NCI-H345 treated with DMSO at 0.1 percent for 48 hours (cell line): ENCODE measurements around the gene PGF.

Experiments
- DNase-seq: peaks from one replicate; lab custom pipeline; 2025; ENCODE audit not compliant: unreplicated experiment; lab: John Stamatoyannopoulos, UW

Gene PGF

DNA sequence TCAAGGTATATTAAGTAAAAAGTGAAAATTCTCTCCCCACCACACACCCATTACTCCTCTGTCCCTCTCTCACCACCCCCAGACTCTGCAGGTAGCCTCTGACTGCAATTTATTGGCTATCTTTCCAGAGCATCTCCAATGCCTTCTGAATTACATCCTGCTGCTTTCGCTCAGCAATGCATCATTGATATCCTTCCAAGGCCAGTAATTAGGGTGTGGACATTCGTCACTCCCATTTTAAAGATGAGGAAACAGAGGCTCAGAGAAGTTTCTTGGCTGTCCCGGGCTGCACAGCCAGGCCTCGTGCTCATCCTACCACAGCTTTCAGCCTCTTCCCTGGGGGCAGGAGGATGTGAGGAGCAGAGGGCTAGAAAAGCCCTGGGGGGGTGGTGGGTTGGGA, 23.6 kb upstream of the PGF start:
- no peak for DNase-seq

DNA sequence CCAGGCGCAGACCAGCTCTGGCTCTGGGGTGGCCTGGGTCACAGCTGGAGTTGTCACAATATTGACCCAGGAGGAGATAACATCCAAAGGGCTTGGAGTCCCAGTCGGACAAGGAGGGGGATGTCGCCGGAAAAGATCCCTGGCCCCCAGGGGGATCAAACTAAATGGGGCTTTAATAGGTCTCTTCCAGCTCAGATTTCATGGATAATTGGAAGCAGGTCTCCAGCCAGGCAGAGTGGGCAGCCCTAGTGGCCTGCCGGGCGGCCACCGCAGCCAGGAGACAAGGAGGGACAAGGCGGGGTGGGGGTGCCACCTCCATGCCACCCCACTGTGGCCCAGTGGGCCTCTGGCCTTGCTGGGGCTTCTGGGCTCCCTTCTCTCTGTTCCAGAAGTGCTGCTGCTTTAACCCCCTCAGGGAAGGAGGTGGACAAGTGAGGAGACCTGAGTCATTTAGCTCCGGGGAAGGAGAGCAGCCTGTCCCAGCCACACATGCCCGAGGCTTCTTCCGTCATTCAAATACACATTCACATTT, 23.1 kb upstream of the PGF start:
- no peak for DNase-seq

DNA sequence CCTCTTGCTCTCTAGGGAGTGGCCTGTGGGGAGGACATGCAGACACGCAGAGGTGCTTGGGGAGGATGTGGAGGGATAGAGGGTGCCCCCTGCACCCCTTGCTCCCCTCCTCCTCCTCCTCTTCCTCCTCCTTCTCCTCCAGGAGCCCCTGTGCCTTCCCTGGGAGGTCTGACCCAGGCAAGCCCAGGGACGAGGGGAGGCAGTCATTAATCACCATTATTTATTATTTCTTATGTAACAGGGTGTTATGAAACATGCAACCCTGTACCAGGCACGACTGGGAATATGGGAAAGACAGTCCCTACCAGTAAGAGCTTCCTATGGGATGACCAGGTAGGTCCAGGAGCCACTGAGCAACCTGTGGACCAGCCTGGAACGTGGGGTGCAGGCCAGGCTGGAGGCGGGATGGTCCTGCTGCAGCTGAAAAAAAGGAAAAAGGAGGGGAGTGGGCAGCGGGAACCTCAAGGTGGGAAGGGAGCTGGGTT, 22.5 kb upstream of the PGF start:
- DNase-seq = no peak

DNA sequence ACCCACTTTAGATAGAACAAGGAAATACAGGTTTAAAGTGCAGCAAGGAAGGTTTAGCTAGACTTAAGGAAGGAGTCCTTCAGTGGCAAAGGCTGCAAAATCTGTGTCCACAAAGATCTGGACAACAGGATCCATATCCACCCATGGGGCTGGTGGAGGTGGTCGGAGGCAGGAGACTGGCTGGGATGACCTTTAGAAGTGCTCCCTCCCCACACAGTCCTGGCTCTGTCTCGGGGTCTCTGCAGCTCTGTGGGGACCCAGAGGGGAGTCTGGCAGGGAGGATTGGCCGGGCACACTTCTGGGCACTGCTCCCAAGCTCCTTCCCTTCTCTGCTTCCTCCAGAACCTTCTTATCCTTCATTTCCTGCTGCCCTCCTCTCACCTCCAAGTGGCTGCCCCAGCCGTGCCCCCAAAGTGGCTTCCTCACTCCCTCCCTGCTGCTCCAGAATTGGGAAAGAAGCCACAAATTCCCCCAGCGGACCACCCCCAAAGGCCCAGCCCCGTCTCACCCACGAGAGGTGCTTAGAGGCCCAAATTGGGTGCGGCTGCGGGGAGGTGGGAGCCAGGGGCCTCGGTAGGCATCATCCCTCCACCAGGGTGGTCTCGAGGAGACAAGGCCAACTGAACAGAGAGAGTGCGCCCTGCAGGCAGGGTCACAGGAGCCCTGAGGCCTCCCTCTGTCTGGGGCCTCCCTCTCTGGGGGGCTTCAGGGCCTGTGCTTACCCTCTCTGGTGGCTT, 21.9 kb upstream of the PGF start:
- DNase-seq = no peak

DNA sequence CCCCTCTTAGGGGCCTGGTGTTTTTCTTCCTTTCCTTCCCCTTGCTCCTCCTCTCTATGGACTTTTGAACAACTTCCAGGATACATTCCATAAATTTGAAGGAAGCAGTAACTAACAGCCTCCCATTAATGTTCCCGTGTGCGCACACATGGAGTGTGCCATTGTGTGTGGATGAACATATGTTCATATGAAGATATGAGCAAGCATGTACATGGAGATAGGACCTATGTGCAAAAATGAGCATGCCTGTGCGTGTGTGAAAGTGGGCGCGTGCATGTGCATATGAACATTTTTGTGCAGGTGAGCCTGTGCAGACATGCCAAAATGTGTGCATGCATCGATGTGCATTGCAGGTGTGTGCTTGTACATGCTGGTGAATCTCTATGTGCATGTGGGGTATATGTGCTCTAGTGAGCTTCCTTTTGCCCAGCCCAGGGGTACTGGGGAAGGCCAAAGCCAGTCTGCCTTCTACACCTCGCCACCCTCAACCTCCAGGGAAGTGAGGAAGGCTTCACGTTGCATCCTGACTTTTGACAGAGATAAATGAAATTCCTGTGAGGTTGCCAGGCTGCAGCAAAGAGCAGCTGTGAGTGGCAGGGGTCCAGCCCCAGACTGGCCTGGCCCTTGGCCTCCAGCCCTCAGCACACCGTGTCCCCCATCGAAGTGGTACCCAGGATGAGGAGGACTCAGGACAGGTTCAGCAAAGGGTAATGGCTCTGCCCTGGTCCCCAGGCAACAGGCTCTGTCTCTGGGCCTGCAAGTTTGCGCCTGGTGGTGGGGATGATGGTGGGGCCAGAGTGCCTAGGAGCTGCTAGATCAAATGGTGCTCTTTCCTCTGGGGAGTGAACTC, 21.1 kb upstream of the PGF start:
- DNase-seq = no peak

DNA sequence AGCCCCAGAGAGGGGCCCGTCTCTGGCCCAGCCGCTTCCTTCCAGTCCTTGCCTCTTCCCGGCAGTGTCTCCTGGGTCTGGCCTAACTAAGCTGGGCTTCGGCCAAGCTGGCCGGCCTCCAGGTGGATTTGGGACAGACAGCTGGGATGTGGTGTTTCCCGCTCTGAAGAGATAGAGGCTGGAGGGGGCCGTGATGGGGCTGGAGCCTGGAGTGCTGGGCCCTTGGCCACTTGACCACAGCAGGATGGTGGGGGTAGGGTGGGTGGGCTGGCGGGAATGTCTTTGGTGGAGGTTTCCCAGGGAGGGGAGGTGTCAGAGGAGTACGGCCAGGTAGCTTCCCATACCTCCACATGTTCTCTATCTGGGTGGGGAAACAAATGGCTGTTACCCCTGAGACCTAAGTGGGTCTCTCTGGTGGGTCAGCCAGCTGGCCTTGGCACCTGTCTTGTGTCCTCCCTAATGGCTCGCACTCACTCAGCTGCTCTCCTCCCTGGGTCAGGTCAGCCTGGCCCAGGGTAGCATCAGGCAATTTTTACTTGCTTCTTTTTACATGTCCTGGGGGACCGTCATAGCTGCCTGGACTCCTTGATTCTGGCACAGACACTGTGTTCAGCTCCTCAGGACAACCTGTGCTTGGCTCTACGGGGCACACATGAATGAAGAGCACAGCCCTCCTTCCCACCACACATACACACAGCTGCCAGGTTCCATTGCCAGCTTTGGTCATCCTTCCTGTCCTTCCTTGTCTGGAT, 19.8 kb upstream of the PGF start:
- DNase-seq = no peak

DNA sequence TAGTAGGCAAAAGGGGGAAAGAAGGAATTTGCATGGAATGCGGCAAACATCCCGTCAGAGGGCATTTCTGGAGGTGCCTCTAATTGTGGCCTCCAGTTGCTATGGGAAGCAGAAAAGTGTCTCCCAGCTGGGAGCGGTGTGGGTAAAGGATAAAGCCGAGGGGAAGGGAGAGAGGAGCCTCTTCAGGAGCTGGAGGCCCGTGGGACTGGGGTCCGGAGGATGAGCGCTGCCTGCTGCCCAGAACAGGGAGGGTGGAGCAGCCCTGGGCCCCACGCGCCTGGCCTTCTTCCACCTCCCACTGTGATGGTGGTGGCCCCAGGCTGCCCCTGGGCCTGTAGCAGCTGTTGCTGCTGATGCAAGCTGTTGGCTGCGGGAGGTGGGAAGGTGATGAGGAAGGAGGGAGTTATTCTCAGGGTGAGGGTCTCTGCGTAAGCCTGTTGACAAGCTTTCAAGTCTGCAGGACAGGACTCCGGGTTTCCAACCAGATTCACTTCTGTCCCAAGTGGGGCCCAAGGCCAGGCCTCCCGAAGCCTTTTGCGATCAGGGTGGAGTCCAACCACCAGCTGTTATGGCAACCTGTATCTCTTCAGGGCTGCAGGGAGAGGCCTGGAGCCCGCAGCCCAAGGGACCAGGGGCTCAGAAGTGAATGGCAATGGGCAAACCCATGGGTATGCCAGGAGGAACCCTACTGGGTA, 19.1 kb upstream of the PGF start:
- no peak for DNase-seq

DNA sequence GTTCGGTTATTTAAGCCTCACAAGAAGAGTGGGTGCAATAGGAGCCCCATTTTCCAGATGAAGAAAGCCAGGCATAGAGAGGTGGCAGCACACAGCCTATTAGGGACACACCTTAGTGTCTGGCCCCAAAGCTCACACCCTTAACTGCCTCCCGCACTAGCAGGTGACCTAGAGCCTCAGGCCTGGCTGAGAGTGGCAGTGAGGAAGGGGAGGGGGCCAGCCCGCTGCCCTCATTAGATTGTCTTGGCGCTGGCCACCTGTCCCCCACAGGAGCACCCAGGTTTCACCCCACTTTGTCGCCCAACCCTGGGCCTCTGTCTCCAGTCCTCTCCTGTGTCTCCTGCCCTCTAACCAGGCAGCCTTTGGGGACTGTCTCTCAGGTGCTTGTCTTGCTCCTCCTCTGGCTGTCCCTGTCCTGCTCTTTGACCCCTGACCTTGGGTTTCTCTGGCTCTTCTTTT, 18.5 kb upstream of the PGF start:
- DNase-seq = no peak

DNA sequence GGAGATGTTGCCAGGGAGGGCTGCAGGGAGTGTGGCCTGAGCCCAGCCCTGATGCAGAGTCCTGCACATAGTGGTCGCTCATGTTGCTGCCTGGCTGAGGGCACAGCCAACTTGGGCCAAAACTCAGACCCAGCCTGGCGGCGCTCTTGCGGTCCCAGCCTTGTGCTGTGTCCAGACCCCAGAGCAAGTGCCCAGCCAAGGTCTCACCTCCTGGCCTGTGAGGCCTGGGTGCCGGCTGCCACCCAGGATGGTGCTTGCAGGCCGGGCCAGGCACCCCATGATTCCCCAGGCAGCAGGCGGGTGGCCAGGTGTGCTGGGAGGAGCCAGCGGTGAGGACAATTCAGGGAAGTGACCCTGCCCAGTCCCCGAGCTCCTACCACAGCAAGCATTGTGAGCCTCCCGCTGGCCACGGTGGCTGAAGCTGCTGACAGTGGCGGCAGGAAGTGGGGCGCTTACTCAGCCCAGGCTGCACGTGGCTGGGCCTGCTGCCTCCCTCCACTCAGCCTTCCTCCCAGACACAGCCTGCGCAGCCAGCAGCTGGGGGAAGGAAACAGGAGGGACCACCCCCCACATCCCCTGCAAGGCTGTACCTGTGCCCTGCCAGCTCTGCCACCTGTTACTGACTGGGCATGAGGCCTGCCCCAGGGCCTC, 17.7 kb upstream of the PGF start:
- no peak for DNase-seq

DNA sequence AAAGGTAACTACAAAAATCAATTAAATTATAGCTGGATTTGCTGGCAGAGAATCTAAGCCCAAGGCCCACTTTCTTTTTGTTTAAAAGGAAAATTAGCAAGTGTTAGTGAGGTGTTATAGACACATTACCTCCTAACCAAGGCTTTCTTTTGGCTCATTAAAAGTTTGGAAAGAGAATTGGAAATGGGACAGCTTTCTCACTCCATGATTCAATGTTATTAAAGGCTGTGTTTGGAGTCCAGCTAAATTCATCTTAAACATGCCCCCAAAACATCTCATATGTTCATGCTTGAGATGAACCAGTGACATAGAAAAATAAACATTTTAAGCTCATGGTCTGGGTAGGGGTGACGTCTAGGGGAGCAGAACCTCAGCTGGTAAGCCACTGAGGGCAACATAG, 13.4 kb upstream of the PGF start:
- DNase-seq = no peak

DNA sequence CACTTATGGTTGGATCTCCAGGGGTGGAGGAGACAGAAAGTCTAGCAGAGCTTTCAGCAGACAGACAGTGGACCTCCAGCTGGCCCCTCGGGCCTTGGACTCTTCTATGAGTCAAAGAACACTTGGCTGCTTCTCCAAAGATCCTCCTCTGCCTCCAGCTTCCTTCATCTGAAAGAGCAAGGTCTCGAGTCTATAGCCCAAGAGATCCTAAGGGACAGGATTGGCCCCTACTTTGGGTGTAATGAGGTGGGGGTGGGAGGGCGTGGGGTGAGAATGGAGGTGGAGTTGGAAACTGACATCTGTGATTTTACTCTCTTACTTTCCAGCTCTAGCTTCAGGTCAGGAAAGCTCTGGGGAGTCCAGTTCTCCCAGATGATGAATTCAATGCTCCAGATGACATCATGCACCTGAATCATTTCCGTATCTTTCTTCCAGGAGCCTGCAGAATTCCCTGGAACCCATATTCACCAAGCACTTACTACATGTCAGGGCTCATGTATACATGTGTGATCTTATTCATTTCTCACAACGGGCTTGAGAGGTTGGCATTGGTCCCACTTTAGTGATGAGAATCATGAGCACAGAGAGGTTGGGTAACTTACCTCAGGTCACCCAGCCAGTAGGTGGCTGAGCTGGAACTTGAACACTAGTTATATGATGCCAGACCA, 10.2 kb upstream of the PGF start:
- no peak for DNase-seq

DNA sequence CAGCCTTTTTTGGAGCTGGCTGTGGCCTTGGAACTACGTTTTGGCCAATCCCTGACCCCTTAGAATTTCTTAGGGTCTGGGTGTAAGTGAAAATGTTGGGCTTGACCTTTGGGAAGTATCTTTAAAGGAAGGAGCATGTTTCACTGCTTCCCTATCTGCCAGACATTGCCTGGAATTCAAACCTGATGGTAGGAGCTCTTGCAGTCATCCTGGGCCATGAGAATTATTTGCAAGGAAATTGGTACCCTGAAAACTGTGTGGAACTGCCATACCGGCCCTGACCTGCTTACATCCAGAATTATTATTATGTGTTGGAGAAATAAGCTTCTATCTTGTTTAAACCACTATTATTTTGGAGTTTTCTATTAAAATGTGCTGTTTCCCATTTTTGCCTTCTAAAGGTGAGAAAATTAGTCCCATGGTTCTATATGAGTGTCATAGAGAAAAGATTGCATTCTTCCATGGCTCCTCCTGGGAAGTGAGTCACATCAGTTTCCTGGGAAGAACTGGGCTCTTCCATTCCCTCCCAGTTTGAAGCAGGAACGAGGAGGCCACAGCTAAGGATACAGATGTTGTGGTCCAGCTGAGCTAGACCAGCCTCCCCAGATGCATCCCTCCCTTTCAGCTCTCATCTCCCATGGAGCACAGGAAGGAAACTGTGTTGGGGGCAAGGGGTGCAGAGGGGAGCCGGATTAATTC, 9.5 kb upstream of the PGF start:
- no peak for DNase-seq

DNA sequence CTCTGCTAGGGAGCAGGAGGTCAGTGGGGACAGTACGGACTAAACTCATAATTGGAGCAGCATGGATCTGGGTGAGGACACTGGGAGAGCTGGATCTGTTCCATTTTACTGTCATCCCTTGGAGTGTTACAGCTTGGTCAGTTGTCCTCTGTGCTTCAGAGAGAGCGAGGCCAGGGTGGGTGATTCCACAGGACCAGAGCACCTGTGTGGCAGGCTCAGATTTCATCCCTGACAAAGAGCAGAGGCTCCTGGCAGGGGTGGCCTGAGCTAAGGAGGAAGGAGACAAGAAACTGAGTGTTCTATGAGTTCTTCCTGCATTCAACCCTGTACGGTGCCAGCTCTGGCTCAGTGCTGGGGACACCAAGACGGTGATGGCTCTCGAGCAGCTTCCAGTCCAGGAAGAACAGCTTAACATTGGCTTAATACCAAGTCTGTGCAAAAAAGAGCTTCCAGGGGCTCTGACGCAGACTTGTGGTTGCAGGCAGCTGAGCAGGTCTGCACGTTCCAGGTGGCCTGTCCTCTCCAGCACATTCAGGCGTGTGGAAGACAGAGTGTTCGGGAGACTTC, 8.4 kb upstream of the PGF start:
- DNase-seq = no peak

DNA sequence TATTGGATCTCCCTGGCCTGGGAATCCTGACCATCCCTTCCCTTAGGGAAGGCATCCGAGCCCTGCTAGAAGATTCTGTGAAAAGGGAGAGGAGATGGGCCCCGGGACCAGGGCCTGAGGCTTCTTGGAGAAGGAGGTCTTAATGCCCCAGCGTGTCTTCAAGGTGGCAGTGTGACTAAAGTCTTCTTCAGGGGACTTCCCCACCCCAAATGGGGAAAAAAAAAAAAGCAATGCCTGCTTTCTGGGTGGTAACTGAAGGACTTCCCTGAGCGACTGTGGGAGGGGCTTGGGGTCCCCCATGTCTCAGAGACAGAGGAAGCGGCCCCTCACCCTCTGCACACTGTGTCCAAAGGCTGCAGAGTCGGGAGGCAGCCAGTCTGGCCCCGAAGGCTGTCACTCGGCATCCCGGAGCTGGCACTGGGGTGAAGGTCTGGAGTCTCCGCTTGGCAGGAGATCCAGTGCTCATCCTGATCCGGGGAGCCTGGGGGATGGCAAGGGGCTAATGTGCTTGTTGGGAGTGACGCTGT, 7.8 kb upstream of the PGF start:
- DNase-seq = no peak

DNA sequence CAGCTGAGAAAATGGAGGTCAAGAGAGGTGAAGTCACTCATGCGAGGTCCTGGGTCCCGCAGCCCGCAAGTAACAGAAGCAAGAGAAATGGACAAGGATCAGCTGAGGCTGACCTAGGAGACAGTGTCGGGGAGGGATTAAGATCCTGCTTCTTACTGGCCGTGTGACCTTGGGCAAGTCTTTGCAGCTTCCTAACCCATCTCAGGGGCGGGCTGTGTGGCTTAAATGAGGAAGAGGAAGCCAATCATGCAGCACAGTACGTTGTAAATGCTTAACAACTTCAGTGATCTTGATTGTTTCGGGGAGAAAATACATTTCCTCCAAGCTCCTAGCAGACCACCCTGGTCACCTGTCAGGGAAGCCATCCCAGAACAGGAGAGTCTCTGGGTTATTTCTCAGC, 7.1 kb upstream of the PGF start:
- DNase-seq = no peak

DNA sequence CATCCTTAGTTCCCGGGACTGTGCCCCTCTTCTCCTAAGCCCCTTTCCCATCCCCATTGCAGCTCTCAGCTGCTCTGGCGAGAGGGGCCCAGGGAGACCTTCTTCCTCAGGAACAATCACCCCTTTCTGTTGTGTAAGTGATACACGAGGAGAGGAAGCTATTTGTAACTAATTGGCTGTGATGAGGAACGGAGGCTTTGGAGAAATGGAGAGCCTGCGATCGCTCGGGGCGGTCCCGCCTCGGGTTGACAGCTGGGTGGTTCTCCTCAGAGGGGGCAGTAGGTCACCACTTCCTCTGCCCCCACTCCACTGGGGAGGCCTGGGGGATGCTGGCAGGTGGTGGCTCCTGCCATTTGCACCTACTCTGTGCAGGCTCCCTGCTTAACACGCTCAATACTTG, 6.6 kb upstream of the PGF start:
- no peak for DNase-seq

DNA sequence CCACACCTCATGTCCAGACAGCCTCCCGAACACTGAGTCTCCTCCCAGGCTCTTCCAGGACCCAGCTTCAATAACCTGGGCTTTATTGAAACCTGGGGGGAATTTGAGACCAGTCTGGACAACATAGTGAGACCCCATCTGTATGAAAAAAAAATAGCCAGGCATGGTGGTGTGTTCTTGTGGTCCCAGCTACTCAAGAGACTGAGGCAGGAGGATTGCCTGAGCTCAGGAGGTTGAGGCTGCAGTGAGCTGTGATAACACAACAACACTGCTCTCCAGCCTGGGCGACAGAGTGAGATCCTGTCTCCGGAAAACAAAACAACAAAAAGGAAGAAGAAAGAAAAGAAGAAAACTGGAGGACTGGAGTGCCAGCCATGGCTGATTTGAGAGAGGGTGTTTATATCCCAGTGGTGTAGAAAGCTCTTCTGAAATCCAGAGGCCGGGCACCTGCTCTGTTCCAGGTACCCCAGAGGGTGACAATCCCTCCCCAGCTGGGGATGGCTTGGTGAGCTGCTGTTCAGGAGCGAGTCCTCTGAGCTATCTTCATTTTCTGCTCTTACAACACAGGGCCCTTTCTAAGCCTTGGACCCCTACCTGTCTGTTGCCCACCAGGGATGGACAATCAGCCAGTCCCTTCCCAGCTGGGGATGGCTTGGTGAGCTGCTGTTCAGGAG, 6.0 kb upstream of the PGF start:
- no peak for DNase-seq

DNA sequence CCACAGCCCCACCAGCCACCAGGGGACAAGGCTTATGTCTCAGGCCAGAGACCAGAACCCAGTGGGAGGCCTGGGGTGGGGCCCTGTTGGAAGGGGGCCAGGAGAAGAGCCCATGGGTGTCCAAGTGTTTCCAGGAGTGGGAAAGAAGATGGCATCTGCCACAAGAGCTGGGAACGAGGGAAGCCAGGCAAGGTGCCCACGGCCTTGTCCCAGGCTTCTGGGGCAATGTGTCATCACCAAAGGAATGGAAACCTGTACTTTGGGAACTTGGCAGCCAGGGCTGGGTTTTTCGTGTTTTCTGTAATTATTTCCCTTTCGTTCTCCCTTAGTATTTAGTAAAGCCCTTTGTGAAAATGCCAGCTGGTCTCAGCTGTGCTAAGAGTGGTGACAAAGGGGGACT, 5.3 kb upstream of the PGF start:
- DNase-seq = no peak
